Measurements from ENCODE around the gene SALL2. TPM values are rescaled to one million over a fixed set of nuclear protein-coding genes. Genes with fewer than 3 reads are reported as not detected.

The SALL2 gene
- total RNA-seq: 10 to 100 TPM in 1 of 2 donors, 1 to 10 TPM in 1; 4.9 to 11.3 TPM

GRCh38 chr14:21525962-21526671, at the start of gene SALL2:
TSS of gene SALL2 (minus strand) at chr14:21526346. CDS start at chr14:21526127, 219 bp downstream.
- TF ChIP-seq, protein P1, sequence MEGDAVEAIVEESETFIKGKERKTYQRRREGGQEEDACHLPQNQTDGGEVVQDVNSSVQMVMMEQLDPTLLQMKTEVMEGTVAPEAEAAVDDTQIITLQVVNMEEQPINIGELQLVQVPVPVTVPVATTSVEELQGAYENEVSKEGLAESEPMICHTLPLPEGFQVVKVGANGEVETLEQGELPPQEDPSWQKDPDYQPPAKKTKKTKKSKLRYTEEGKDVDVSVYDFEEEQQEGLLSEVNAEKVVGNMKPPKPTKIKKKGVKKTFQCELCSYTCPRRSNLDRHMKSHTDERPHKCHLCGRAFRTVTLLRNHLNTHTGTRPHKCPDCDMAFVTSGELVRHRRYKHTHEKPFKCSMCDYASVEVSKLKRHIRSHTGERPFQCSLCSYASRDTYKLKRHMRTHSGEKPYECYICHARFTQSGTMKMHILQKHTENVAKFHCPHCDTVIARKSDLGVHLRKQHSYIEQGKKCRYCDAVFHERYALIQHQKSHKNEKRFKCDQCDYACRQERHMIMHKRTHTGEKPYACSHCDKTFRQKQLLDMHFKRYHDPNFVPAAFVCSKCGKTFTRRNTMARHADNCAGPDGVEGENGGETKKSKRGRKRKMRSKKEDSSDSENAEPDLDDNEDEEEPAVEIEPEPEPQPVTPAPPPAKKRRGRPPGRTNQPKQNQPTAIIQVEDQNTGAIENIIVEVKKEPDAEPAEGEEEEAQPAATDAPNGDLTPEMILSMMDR (IDR thresholded peaks at IDR 0.05): no peak
- peak; percentile 36 for DNase-seq (ENCODE audit: low spot score)
- Histone ChIP-seq H3K4me1 (ENCODE audit: control insufficient read depth in 1 of 2, low read depth in 2 of 2) (peaks cover 8% of the 10 kb centered on the region in 2 donors), H3K36me3 (peaks cover 4% of the 10 kb centered on the region), H3K27ac (peak within 1 kb of the TSS; percentile 27 to 32), H3K4me3 (peak within 1 kb of the TSS; percentile 98), H3K9me3 (no peaks in the 10 kb centered on the region), H3K27me3 (replicated peaks; ENCODE audit: insufficient read depth) (no peaks in the 10 kb centered on the region)
- no peak for ATAC-seq (ENCODE audit: insufficient number of reproducible peaks, low FRiP score, low read depth)

DNA sequence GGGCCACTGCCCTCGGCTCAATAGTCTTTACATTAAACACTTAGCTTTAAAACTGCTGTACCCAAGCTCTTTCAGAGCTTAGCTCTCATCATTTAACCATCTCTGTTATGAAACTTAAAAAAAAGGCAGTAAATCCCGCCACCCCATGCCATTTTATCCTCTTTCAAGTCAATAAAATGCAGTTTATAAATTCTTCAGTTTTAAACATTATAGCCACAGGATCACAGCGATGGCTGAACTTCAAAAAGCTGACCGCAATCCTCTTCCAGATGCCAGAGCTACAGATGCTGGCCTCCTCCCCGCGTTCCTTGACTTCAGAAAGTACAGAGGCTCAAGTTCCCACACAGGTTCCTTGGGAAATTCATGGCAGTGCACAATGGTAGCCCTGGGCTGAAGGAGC, 49.5 kb upstream of the SALL2 start:
- Histone ChIP-seq H3K4me1 (ENCODE audit: control insufficient read depth in 1 of 2, low read depth in 2 of 2) (no peaks in the 10 kb centered on the region), H3K27me3 (replicated peaks; ENCODE audit: insufficient read depth) (no peaks in the 10 kb centered on the region), H3K27ac (no peak overlapping the region), H3K4me3 (no peak overlapping the region), H3K36me3 (no peaks in the 10 kb centered on the region), H3K9me3 (peaks cover 3% of the 10 kb centered on the region)
- TF ChIP-seq, protein P1 (IDR thresholded peaks at IDR 0.05): no peak
- DNase-seq (ENCODE audit: low spot score) (no peak), ATAC-seq (ENCODE audit: insufficient number of reproducible peaks, low FRiP score, low read depth) (no peak)

GRCh38 chr14:21572604-21573003, 46.5 kb upstream of the SALL2 start:
- DNase-seq (ENCODE audit: low spot score) (no peak), ATAC-seq (ENCODE audit: insufficient number of reproducible peaks, low FRiP score, low read depth) (no peak)
- H3K27ac ChIP-seq: no peak overlapping the region
- H3K4me1 ChIP-seq (ENCODE audit: control insufficient read depth in 1 of 2, low read depth in 2 of 2): no peaks in the 10 kb centered on the region
- no peaks in the 10 kb centered on the region for H3K27me3 ChIP-seq (replicated peaks; ENCODE audit: insufficient read depth)
- H3K4me3 ChIP-seq: no peak overlapping the region
- peaks cover 3% of the 10 kb centered on the region for H3K9me3 ChIP-seq
- no peaks in the 10 kb centered on the region for H3K36me3 ChIP-seq
- TF ChIP-seq, protein P1 (IDR thresholded peaks at IDR 0.05): no peak

- no peaks in the 10 kb centered on the region for H3K27me3 ChIP-seq (replicated peaks; ENCODE audit: insufficient read depth)
- TF ChIP-seq, protein P1 (IDR thresholded peaks at IDR 0.05): no peak
- DNase-seq (ENCODE audit: low spot score) (no peak), ATAC-seq (ENCODE audit: insufficient number of reproducible peaks, low FRiP score, low read depth) (no peak)
- H3K36me3 ChIP-seq: no peaks in the 10 kb centered on the region
- no peaks in the 10 kb centered on the region for H3K9me3 ChIP-seq
- H3K4me3 ChIP-seq: no peak overlapping the region
- peaks cover 4 to 5% of the 10 kb centered on the region in 2 donors for H3K4me1 ChIP-seq (ENCODE audit: control insufficient read depth in 1 of 2, low read depth in 2 of 2)
- no peak overlapping the region for H3K27ac ChIP-seq
These were observed 32.6 kb upstream of the SALL2 start for GRCh38 chr14:21558703-21559170.

- H3K36me3 ChIP-seq: no peaks in the 10 kb centered on the region
- TF ChIP-seq, protein P1 (IDR thresholded peaks at IDR 0.05): peak; percentile 75
- DNase-seq (ENCODE audit: low spot score) (peak; percentile 66), ATAC-seq (ENCODE audit: insufficient number of reproducible peaks, low FRiP score, low read depth) (peak; percentile 60)
- H3K27me3 ChIP-seq (replicated peaks; ENCODE audit: insufficient read depth): no peaks in the 10 kb centered on the region
- peak overlapping the region; percentile 25 to 53 for H3K27ac ChIP-seq
- H3K4me3 ChIP-seq: peak overlapping the region; percentile 67
- peaks cover 4 to 5% of the 10 kb centered on the region in 2 donors for H3K4me1 ChIP-seq (ENCODE audit: control insufficient read depth in 1 of 2, low read depth in 2 of 2)
- no peaks in the 10 kb centered on the region for H3K9me3 ChIP-seq
These were observed 31.1 kb upstream of the SALL2 start for GRCh38 chr14:21557084-21557901.
